HG02885 (cell line): ENCODE data around the gene TJP3.
"Not testable (repeated sequence)": the region's sequence is repeated elsewhere in the genome, so short reads cannot be mapped to it uniquely, and the experiment has no call there.

Source experiments
- ATAC-seq: cut with Tn5 transposase; IDR thresholded peaks from one replicate; pipeline ENCODE4 v1.9.1; 2021; ENCODE audit warnings: mild to moderate bottlenecking; ENCODE audit not compliant: unreplicated experiment, poor library complexity

Gene TJP3

DNA sequence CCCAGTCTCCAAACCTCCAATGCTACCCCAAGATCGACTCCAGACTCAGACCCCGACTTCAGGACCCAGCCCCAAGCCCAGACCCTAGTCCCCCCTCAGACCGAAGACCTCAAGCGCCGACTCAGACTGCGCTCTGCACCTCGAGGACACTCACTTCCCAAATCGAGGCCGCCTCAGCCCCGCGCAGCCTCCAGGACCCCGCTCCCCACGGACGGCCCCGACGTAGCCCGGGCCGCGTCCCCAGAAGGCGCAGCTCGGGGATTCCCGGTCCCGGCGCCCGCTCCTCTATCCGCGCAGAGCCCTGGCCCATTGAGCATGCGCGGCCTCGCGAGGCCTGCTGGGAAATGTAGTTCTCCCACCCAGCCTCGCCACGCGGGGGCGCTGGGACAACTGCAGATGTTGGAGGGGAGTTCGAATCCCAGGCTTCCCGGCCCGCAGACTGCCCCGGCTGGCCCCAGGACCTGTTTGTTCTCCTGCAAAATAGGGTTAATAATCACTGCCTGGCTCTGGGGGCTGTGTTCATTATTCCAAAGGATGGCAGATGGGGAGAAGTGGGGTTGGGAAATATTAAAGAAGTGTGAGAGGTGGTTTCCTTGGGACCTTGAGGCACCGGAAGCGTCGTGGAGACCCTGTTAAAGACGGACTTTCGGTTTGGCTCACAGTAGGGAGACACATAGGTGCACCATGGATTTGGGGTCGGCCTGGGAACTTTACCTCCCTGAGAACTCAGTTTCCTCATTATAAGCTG, 53.4 kb downstream of the TJP3 start, which contains the start of gene APBA3:
APBA3 (minus strand) TSS at position 311 of the 748 bp plus-strand sequence. CDS start 1,428 bp downstream, outside the sequence.
- ATAC-seq: peak; percentile 62

DNA sequence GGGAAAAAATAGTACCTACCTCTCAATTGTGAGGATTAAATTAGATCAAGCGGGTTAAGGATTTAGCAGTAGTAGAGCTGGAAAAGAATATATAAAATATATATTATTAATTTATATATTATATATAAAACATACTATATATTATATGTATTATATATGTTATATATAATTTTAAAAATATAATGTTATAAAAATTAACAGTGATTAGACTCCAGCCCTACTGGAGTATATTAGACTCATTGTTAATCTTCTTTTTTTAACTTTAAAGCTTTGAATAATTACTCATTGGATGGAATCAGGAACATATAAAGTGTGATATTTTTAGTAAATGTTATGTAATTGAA, 53.9 kb downstream of the TJP3 start:
- ATAC-seq: no peak

- ATAC-seq: peak; percentile 78
Observed at GRCh38 chr19:3762501-3763459, 54.6 kb downstream of the TJP3 start, which contains the start of gene MRPL54. Gene MRPL54 (plus strand): TSS chr19:3762682. CDS start chr19:3762701, 19 bp downstream.

- ATAC-seq: no peak
Observed at GRCh38 chr19:3765121-3765520, 56.9 kb downstream of the TJP3 start.

GRCh38 chr19:3765757-3766156, 57.6 kb downstream of the TJP3 start:
- not testable (repeated sequence) for ATAC-seq

DNA sequence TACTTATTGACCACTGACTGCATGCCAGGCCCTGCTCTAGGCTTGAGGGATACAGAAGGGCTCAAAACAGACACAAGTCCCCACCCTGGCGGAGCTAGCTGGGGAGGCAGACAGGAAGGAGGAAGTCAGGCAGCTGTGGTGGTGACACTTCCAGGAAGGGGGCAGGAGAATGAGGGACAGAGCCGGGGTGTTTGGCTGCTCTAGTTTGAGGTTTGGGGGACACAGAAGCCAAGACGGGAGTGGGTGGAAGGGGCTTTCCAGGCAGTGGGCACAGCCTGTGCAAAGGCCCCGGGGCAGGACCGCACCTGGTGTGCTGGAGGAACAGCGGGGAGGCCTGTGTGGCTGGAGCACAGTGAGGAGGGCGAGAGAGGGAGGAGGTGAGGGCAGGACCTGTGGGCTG, 58.3 kb downstream of the TJP3 start:
- ATAC-seq: no peak

- no peak for ATAC-seq
Observed at GRCh38 chr19:3767050-3767449, 58.9 kb downstream of the TJP3 start.

DNA sequence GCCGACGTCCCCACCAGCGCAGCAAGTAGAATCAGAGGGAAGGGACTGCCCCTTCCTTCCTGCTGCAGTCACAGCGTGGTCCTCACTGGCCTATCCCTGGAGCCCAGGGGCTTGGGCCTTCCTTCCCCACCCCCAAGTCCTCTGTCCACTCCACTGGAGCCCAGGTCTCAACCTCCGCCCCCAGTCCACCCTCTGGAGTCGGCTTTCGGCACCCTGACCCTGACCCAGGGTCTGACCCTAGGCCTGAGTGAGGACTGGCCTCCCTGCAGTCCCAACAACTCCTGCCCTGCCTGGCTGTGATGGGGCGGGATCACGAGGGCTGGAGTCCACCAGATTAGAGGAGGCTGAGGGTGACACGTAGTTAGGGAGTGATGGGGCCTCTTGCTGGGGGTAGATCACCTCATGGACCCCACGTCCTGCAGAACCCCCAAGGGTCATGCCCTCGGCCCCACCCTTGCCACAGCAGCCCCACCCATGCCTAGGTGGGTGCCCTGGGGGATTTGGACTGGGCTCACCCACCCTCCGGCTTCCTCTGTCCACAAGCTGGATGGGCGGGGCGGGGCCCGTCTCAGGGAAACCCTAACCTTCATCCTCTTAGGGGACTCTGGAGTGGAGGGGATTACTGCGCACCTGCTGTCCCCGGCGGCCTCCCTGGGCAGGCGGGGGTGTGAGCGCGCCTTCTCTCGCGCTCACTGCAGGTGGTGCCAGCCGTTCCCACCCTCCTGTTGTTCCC, 60.0 kb downstream of the TJP3 start:
- no peak for ATAC-seq

DNA sequence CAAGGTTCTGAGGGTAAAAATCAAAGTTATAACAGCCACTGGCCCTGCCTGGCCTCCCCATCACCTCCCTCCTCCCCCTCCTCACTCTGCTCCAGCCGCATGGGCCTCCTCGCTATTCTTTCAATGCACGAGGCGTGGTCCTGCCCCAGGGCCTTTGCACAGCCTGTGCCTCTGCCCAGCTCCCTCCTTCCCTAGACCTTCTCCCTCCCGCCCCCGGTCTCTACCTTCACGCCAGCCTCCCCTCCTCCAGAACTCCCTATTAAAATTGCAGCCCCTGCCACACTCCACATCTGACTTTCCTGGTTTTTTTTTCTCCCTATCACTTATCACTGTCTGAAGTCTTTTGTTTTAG, 60.5 kb downstream of the TJP3 start:
- ATAC-seq: no peak

GRCh38 chr19:3769494-3769893, 61.3 kb downstream of the TJP3 start:
- no peak for ATAC-seq

DNA sequence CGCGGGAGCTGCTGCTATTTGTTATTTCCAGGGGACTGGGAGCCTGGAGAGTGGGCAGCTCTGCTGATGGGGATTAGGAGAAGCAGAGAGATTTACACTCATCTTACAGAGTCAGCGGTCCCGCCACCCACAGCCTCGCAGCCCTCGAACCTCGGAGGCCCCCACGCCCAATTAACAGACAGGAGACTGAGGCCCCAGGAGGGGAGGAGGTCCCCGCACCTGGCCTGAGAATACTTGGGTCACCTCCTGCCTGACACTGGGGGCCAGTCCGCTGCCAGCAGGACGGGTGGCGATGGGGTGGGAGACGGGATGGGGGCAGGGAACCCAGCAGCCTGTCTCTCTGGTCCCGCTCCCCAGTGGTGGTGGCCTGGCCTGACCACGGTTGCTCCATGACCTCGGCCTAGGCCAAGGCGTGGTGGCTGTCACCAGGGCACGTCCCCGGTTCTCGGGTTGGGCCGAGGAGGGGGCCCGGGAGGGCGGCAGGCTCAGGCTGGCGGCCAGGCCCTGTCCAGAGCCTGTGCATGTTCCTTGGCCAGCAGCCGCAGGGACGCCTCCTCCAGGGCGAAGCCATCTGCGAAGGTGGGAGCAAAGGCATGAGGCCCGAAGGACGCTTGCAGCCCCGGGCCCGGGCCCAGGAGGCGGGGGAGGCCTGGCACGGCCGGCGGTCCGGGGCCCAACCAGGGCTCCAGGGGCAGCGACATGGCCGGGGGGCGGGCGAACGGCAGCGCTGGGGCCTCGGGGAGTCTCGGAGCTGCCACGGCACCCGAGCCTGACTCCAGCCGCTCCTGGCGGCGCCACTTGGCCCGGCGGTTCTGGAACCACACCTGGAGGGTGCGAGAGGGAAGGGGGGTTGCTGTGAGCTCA, 62.2 kb downstream of the TJP3 start:
- no peak for ATAC-seq

DNA sequence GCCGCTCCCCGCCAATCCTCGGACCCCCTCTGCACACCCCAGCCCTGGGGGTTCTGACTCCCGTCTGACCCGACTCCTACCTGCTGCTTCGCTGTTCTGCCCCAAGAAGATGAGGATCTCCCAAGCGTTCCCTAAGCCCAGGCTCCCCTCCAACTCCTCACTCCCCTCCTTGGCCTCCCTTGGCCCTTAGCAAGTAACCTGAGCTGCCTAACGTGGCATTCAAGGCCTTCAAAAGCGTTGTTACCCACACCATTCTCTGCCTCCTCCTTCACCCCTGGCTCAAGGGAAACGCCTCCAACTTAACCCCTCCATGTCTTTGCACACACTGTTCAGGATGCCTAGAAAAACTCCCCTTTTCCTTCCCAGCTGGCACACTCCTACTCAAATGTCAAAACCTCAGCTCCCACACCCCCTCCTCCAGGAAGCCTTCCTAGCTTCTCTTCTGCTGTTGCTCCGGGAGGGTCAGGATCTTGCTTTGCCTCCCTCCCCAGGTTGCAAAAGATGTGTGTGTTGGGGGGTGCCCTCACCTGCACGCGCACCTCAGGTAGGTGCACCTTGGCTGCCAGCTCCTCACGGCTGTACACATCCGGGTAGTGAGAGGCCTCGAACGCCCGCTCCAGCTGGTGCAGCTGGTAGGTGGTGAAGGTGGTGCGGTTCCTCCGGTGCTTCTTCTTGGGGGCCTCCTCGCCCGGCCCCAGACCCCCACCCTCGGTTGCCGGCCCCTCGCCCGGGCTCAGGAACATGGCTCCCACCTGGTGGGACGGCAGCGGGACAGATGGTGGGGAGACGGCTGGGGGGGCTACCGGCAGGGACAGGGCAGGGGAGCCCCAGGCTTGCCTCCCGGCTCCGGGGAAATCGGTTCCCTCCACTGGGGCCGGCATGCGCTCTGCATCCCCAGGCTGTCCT, 63.1 kb downstream of the TJP3 start:
- no peak for ATAC-seq

DNA sequence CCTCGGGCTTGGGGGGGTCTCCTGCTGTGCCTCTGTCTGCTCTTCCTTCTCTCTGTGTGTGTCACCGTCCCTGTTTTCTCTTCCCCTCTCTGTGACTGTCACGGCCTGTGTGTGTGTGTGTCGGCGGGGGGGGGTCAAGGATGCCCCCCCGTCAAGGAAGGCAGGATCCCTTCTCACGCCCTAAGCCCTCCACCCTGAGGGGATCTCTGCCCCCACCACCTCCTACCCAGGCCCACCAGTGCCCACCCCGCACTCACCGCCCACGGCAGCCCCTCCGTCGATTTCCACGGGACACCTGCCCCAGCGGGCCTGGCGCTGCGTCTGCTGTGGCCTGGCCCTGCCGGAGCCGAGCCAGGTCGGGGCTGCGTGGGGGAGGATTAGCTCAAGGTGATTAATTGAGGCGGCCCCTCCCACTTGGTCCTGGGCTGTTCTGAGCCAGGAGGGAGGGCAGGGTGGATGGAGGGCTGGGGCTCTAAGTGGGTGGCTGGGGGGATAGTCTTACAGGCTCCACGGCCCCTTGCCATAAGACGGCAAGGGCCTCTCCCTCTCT, 63.8 kb downstream of the TJP3 start, which contains the start of gene RAX2:
RAX2 (minus strand) TSS at position 323 of the 550 bp plus-strand sequence. CDS start 486 bp downstream, outside the sequence.
- ATAC-seq: no peak

- ATAC-seq: no peak
Observed at GRCh38 chr19:3773814-3774515, 65.8 kb downstream of the TJP3 start.

GRCh38 chr19:3774621-3775373, 66.6 kb downstream of the TJP3 start:
- ATAC-seq: no peak

GRCh38 chr19:3775374-3775711, 67.2 kb downstream of the TJP3 start:
- no peak for ATAC-seq

GRCh38 chr19:3775831-3776230, 67.6 kb downstream of the TJP3 start:
- no peak for ATAC-seq
